Stomach (tissue), 4 donors: ENCODE measurements around the gene SP4.

Experiments
- CTCF ChIP-seq, 7 experiments: fragments of 450-650 bp in 4 of 7; fragments of 200-600 bp in 3 of 7; sonication (generic) in 3 of 7; IDR thresholded peaks; one replicate each; pipeline ENCODE4 v1.5.1; 2016 to 2019; ENCODE audit warnings: antibody characterized with exemption in 7 of 7, control low read depth in 2 of 7, mild to moderate bottlenecking in 1 of 7
- EP300 ChIP-seq: sonication (generic); formaldehyde crosslinking; IDR thresholded peaks from one replicate; pipeline ENCODE4 v1.6.1; 2017; ENCODE audit warnings: antibody characterized with exemption
- POLR2A ChIP-seq, 4 donors: fragments of 450-650 bp; IDR thresholded peaks; one replicate each; pipeline ENCODE4 v1.6.1; 2016; ENCODE audit warnings: antibody characterized with exemption in 4 of 4, control low read depth in 2 of 4, mild to moderate bottlenecking in 1 of 4, moderate library complexity in 1 of 4
- POLR2AphosphoS5 ChIP-seq, 3 donors: sonication (generic); formaldehyde crosslinking; IDR thresholded peaks; one replicate each; pipeline ENCODE4 v1.6.1; 2016; ENCODE audit warnings: antibody characterized with exemption in 3 of 3

DNA sequence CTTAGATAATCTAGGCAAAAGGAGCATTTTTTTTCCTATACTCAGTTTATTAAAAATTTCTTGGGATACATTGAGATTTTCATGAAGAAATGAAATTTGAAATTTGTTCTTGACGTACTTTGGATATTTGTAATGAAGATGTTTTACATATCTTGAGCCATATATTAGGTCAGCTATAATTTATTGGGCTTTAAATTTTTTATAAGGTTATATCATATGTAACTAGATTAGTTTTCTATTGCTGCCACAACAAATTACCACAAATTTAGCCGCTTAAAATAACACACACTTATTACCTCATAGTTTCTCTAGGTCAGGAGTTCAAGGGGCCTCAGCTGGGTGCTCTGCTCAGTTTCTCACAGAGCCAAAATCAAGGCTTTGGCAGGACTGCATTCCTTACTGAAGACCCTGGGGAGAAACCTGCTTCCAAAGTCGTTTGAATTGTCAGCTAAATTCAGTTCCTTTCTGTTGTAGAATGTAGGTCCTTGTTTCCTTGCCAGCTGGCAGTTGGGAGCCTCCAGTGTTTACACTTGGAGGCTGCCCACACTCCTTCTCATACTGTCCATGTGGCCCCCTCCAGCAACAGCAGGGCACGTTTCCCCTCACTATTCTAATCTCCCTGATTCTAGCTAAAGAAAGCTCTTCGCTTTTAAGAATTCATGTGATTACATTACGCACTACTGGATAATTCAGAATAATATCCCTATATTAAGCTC, 72.4 kb downstream of the SP4 start:
- no peak for TF ChIP-seq CTCF (IDR thresholded peaks at IDR 0.05)
- TF ChIP-seq EP300 = no peak
- TF ChIP-seq POLR2AphosphoS5 (IDR thresholded peaks at IDR 0.05) = no peak
- no peak for TF ChIP-seq POLR2A (IDR thresholded peaks at IDR 0.05)
